ENCODE data around the gene INTS4.
"Not testable (repeated sequence)": the region's sequence is repeated elsewhere in the genome, so short reads cannot be mapped to it uniquely, and the experiment has no call there.

The INTS4 gene, protein sequence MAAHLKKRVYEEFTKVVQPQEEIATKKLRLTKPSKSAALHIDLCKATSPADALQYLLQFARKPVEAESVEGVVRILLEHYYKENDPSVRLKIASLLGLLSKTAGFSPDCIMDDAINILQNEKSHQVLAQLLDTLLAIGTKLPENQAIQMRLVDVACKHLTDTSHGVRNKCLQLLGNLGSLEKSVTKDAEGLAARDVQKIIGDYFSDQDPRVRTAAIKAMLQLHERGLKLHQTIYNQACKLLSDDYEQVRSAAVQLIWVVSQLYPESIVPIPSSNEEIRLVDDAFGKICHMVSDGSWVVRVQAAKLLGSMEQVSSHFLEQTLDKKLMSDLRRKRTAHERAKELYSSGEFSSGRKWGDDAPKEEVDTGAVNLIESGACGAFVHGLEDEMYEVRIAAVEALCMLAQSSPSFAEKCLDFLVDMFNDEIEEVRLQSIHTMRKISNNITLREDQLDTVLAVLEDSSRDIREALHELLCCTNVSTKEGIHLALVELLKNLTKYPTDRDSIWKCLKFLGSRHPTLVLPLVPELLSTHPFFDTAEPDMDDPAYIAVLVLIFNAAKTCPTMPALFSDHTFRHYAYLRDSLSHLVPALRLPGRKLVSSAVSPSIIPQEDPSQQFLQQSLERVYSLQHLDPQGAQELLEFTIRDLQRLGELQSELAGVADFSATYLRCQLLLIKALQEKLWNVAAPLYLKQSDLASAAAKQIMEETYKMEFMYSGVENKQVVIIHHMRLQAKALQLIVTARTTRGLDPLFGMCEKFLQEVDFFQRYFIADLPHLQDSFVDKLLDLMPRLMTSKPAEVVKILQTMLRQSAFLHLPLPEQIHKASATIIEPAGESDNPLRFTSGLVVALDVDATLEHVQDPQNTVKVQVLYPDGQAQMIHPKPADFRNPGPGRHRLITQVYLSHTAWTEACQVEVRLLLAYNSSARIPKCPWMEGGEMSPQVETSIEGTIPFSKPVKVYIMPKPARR

DNA sequence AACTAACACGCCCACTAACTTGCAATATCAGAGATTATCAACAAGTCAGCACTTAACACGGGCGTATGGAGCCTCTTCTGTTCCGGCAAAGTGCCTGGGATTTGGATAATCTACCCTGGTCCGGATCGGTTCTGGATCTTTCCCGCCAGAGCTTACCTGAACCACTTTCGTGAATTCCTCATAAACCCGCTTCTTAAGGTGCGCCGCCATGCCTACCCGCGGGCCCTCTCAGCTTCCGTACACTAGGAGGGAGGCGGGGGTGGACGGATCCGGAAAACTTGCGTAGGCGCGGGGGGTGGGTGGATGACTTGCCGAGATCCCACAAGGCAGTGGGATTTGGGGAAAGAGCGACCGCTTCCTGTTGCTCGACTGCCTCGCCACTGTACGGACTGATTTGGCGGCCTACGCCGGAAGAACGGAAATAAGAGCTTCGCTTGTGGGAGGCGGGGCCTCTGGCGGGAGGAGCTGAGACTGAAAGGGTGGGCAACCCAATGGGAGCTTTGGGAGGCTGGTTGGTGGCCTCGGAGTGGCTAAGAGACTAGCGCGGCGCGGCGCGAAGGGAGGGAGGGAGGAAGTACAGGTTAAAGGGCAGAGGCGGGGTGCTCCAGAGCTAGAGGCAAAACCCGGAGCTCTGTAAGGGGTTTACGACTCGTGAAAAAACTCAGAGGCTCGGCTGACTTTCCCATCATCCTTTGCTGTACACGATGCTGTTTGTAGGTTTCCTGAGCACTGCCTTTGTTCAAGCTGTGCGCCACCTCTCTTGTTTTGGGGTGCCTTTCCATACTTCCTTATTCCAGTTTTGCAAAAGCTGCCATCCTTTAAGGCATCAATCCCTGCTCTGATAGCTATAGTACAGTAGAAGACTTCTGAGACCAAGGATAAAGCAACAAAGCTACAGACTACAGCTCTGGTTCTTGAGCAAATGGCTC is at the start of gene INTS4:
Gene INTS4, minus strand, starts transcription at position 235 of the 929 bp plus-strand sequence. Its CDS starts 25 bp downstream, at position 210.
- peak; percentile 100 for DNase-seq (ENCODE audit: low read depth)
- TF ChIP-seq, protein P1, sequence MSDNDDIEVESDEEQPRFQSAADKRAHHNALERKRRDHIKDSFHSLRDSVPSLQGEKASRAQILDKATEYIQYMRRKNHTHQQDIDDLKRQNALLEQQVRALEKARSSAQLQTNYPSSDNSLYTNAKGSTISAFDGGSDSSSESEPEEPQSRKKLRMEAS (IDR thresholded peaks at IDR 0.05; ENCODE audit: low read depth, low read length) = peak; percentile 66
- TF ChIP-seq MYC (IDR thresholded peaks at IDR 0.05; ENCODE audit: low read depth, low read length) = peak; percentile 74
- peak; percentile 72 for TF ChIP-seq POLR2A (IDR thresholded peaks at IDR 0.05; ENCODE audit: extremely low read depth, insufficient read length)
- TF ChIP-seq, protein P2, sequence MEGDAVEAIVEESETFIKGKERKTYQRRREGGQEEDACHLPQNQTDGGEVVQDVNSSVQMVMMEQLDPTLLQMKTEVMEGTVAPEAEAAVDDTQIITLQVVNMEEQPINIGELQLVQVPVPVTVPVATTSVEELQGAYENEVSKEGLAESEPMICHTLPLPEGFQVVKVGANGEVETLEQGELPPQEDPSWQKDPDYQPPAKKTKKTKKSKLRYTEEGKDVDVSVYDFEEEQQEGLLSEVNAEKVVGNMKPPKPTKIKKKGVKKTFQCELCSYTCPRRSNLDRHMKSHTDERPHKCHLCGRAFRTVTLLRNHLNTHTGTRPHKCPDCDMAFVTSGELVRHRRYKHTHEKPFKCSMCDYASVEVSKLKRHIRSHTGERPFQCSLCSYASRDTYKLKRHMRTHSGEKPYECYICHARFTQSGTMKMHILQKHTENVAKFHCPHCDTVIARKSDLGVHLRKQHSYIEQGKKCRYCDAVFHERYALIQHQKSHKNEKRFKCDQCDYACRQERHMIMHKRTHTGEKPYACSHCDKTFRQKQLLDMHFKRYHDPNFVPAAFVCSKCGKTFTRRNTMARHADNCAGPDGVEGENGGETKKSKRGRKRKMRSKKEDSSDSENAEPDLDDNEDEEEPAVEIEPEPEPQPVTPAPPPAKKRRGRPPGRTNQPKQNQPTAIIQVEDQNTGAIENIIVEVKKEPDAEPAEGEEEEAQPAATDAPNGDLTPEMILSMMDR (IDR thresholded peaks at IDR 0.05; ENCODE audit: low read depth, low read length) = no peak
- H3K4me3 ChIP-seq (ENCODE audit: low read depth, low read length) = peak within 1 kb of the TSS; percentile 94

DNA sequence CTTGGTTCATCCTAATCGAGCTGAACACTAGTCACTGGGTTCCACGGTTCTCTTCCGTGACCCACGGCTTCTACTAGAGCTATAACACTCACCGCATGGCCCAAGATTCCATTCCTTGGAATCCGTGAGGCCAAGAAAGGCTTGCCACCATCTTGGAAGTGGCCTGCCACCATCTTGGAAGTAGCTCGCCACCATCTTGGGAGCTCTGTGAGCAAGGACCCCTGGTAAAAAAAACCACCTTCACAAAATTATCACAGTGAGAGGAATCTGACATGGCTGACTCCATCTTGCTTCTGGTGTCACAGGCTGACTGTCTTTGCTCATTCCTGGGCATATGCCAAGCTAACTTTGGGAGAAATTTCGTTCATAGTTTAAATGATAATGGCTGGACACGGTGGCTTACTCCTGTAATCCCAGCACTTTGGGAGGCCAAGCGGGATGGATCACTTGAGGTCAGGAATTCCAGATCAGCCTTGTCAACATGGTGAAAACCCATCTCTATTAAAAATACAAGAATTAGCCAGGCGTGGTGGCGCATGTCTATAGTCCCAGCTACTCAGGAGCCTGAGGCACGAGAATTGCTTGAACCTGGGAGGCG is 47.5 kb upstream of the INTS4 start:
- TF ChIP-seq POLR2A (IDR thresholded peaks at IDR 0.05; ENCODE audit: extremely low read depth, insufficient read length) (no peak), MYC (IDR thresholded peaks at IDR 0.05; ENCODE audit: low read depth, low read length) (no peak)
- TF ChIP-seq, protein P2 (IDR thresholded peaks at IDR 0.05; ENCODE audit: low read depth, low read length) = no peak
- TF ChIP-seq, protein P1 (IDR thresholded peaks at IDR 0.05; ENCODE audit: low read depth, low read length) = no peak
- DNase-seq (ENCODE audit: low read depth) = no peak
- H3K4me3 ChIP-seq (ENCODE audit: low read depth, low read length) = no peak overlapping the region

DNA sequence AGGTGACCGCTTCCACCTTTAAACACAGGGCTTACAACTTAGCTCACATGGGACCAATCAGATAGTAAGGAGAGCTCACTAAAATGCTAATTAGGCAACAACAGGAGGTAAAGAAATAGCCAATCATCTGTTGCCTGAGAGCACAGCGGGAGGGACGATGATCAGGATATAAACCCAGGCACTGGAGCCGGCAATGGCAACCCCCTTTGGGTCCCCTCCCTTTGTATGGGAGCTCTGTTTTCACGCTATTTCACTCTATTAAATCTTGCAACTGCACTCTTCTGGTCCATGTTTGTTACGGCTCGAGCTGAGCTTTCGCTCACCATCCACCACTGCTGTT is 46.9 kb upstream of the INTS4 start:
- H3K4me3 ChIP-seq (ENCODE audit: low read depth, low read length); DNase-seq (ENCODE audit: low read depth): not testable (repeated sequence)

DNA sequence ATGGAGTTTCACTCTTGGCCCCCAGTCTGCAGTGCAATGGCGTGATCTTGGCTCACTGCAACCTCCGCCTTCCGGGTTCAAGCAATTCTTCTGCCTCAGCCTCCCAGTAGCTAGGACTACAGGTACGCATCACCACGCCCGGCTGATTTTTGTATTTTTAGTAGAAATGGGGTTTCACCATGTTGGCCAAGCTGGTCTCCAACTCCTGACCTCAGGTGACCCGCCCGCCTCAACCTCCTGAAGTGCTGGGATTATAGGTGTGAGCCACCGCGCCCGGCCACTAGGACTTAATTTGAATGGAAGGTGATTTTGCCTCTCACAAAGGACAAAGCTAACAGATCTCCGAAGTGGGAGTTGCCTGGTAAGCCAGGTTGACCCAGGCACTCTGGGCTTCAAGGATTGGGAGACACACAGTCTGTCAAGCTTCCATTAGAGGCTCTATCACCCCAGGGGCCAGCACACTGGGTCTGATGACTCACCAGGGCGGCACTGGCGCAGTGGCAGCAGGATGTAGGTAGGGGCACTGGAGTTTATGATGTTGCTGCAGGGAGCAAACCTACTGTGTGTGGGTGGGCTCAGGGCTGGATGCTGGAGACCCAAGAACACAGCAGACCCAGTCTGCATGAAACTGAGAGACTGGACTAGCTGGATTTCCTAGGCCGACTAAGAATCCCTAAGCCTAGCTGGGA is 46.4 kb upstream of the INTS4 start:
- TF ChIP-seq, protein P1 (IDR thresholded peaks at IDR 0.05; ENCODE audit: low read depth, low read length) = no peak
- TF ChIP-seq POLR2A (IDR thresholded peaks at IDR 0.05; ENCODE audit: extremely low read depth, insufficient read length) (no peak), MYC (IDR thresholded peaks at IDR 0.05; ENCODE audit: low read depth, low read length) (no peak)
- TF ChIP-seq, protein P2 (IDR thresholded peaks at IDR 0.05; ENCODE audit: low read depth, low read length) = no peak
- no peak overlapping the region for H3K4me3 ChIP-seq (ENCODE audit: low read depth, low read length)
- no peak for DNase-seq (ENCODE audit: low read depth)

DNA sequence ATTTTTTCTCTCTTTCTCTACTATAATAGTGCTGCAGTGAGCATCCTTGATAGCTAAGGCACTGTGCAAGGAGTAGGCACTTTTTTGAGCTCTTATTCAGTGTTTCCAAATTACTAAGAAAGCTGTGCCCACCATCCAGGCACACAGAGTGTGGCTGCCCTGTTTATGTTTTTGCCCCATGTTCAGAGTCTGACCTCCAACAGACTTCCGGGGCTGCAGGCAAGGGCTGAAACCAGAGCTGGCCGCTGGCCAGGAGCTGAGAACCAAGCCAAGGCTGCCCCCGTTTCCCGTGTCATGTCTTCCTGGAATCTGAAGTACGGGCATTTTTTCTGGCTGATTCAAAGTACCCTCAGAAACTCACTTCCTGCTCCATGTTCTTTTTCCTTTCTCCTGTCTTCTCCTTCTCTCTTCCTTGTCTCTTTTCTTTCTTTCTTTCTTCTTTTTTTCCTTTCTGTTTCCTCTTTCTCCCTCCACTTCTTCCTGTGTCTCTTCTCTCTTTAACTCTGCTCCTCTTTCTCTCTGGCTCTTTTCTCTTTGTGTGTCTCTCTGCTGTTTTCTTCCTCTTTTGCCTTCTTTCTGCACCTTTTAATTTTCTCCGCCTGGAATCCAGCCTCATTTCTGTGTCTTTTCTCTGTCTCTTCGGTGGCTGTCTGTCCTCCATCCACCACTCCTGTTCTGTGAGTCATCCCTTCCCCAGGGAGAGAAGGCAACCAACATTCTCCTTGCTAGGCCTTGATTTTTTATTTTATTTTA is 45.6 kb upstream of the INTS4 start:
- DNase-seq (ENCODE audit: low read depth) = peak; percentile 76
- TF ChIP-seq, protein P1 (IDR thresholded peaks at IDR 0.05; ENCODE audit: low read depth, low read length) = 0 out of 2 replicates have a peak, but pooled peaks have one; percentile 6
- TF ChIP-seq POLR2A (IDR thresholded peaks at IDR 0.05; ENCODE audit: extremely low read depth, insufficient read length) (peak; percentile 37), MYC (IDR thresholded peaks at IDR 0.05; ENCODE audit: low read depth, low read length) (no peak; the same call in 1 of the 2 replicates)
- H3K4me3 ChIP-seq (ENCODE audit: low read depth, low read length) = peak overlapping the region; percentile 14
